ENCODE measurements around the gene EYS.

EYS gene

DNA sequence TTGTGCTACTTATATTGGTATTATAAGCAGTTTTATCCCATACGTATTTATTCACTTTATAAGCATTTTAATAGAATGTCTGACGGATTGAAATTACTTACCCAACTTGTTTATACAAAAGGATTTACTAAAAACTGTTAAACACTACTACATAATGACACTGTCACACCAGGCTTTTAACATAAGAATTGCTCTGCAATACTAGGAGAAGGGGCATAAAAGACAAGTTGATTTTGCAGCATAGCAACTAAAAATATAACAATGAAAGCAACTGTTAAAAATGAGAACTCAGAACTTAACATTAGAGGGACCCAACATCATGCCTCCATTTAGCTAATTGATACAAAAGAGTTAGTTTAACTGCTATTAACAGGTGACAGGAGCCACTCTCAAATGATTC, 1076.1 kb downstream of the EYS start:
- DNase-seq = no peak

DNA sequence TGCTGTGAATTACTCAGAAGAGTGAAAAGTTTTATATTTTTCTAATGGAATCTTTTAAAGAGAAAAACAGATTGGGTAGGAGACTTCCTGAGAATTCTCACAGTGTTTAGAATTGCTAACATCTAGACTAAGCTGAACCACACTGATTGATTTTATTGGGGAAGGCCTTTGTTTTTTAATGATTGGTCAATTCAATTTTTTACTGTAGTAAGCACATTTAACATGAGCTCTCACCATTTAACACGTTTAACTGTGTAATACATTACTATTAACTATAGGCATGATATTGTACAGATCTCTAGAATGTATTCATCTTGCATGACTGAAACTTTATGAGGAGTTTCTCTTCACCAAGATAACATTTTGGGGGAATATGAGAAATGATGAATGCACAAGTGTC, 1084.1 kb downstream of the EYS start:
- no peak for DNase-seq

DNA sequence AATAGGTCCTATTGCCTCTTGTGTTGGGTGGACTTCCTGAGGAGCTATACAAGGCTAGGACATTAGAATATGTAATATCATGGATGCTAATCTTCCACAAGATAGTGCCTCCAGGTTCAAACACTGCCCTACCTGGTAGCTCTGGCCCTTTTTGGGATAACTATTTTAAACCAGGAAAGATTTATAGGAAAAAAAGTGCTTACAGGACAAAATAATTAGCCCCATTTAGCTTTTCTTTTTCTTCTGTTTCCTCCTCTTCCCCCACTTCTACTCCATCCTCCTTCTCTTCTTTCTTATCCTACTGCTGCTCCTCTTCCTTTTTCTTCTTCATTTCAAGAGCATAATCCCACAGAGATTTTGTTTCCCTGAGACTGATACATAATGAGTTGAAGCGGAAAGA, 1104.0 kb downstream of the EYS start:
- DNase-seq = no peak

DNA sequence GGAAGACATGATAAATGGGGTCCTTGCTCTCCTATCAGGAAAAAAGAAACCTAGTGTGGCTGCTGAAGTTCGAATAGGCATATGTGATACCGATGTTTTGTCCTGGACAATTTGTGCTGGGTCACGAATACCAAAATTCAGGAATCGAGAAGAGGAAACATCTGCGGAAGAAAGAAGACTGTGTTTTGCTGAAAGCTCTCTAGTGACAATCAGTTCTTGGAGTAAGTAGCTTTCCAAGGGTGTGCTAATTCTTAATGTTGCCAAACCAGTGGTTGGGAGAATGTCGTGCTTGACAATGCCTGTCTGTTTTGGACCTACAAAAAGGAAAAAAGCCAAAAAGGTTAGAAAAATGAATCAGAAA, 1115.4 kb downstream of the EYS start:
- DNase-seq = no peak

DNA sequence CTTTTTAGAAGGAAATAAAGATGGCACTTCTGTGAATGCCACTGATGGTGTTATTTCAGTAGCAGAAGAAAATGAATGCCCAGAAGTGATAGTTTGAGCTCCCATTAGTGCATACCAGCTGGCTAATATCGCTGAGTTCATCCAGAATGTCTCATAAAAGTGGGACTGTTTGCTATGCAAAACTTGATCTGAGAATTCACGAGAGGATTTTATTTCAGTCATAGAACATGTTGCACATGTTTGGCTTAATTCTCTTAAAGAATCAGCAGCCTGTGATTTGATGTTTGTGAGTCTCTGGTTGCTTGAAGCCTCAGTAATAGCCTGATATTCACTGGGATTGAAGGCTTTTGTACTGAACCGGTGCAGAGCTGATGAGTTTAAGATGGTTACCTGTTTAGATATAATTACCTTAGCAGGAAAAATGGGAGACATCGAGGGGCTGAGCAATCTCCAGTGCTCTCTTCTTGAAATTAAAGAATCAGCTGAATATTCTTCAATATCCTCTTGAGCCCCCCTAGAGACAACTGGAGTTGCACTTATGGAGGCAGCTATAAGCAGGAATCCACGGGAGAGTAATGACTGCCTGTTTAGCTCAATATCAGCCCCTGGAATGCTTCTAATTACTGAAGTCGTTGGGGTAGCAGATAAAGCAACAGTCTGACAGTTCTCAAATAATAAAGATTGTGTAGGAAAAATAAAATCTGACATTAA, 1115.9 kb downstream of the EYS start:
- peak in 1 of 58 donors; percentile 7 for DNase-seq

DNA sequence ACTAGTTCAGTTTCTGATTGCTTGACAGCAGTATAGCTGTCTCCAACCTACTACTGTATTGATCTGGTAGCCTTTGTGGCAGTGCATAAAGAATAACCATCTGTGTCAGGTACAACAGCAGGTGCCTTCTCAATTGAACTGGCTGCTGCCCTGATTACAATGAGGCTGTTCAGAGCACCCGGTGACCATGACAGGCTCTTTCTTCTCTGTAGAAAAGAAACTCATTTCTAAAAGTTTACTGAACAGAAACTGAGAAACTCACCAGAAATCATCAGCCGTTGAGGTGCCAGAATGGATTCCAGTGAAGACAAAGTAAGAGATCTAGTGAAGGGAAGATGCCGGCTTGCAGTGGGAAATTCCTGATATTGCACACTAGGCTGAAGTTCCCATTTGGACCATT, 1117.1 kb downstream of the EYS start:
- DNase-seq = no peak

DNA sequence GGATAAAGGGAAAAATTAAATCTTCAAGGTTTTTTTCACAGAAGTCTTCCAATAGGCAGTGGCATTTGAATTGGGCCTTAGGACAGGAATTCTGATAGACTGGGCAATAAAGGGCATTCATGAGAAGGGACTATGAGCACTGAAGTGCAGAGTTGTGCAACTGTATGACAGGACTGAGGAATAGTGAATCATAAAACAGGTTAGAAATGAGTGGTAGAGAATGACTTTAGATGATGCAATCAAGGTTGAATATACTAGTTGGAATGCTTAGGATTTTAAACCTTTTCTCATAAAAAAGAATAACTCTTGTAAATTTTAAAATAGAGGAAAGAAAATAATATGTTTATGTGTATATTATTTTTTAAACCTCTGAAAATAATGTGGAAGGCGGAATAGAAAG, 1126.7 kb downstream of the EYS start:
- no peak for DNase-seq

DNA sequence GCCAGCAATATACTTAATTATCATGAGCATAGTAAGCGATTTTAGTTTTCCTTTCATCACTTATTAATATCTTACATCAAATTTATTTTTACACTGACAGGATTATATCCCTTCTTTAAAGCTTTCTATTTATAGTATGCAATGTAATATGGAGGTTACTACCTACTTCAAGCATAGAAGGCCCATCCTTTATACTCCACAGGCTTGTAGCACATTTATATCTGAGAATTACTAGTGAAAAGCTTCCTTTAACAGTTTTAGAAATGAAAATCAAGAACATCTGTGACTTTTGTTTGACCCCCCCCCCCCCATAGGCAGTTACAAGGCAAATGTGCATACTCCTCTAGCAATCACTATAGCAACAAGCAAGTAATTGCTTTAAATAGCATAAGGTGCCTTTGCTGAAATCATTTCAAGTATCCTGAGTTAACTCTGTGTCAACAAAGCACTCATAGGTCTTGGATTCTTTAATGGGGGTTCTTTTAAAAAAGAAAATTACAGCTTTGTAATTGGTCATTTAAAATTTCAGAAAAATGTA, 1153.7 kb downstream of the EYS start:
- DNase-seq = no peak

DNA sequence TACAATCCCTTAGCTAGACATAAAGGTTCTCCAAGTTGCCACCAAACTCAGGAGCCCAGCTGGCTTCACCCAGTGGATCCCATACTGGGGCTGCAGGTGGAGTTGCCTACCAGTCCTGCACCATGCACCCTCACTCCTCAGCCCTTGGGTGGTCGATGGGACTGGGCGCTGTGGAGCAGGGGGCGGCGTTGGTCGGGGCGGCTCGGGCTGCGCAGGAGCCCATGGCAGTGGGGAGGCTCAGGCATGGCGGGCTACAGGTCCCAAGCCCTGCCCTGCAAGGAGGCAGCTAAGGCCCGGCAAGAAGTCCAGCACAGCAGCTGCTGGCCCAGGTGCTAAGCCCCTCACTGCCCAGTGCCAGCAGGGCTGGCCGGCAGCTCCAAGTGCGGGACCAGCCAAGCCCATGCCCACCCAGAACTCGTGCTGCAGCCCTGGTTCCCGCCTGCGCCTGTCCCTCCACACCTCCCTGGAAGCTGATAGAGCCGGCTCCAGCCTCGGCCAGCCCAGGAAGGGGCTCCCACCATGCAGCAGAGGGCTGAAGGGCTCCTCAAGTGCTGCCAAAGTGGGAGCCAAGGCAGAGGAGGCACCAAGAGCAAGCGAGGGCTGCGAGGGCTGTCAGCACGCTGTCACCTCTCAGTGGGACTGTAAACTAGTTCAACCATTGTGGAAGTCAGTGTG, 1159.3 kb downstream of the EYS start:
- DNase-seq = peak in 1 of 58 donors; percentile 2

DNA sequence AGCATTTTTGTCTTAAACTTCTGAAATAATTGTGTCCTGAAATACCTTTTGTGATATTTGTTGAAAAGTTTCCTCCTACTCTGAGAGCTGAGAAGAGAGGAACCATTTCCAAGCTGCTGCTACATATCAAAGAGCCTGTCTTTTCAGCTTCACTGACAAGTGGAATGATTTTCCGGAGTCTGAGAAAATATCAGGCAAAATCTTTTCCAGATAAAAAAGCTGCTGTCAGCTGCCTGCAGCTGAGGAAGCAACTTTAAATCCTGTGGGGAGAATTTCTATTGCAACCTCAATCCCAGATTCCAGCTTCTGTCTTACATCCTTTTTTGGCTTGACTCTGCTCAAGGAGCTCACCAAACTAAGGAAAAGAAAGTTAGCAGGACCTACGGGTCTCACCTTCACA, 1167.1 kb downstream of the EYS start:
- DNase-seq = no peak

DNA sequence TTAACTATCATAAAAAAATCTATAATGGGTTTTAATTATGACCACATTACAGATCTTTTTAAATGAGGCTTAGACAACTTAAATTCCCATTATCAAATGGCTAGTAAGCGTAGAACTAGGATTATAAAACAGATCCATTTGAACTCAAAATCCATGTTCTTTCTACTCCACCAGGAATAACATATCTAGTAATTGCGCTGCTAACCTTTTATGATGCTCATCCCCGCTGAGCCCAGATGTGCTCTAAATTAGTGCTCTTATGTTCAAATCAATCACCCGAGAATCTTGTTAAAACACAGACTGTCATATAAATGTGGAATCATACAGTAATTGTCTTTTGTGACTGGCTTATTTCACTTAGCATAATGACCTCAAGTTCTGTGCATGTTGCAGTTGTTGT, 1168.3 kb downstream of the EYS start:
- no peak for DNase-seq

DNA sequence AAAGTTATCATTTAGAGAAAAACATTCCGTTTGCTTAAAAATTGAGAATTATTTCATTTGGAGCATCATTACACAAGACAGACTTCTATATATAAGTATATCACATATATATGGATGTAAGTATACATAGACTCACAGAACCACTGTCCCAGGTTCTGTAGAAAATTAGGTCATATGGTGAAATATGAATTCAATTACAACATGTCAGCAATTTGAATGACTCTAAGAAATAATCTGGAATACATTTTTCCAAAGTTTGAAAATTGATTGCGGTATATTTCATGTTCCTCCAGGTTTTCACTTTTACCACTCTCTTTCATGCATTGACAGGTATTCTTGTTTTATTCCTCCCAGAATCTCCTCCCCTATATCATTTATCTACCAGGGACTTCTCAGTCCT, 1179.1 kb downstream of the EYS start:
- DNase-seq = no peak

DNA sequence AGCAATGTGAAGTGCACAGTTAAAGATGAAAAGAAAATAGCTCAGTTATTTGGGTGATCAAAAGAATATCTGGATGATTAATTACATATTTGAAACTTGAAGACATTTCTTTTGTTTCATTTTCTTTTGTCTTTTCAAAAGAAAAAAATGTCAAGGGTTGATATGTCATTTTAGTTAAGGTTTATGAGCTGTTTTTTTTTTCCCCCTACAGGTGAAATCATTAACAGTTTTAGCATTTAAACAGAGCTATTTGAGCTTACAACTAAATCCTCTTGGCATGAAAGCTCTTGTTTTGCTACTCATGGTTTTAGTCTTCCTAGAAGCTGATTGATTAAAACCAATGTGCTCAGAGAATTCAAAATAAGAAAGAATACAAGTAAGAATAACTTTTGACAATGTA, 1184.2 kb downstream of the EYS start:
- no peak for DNase-seq

DNA sequence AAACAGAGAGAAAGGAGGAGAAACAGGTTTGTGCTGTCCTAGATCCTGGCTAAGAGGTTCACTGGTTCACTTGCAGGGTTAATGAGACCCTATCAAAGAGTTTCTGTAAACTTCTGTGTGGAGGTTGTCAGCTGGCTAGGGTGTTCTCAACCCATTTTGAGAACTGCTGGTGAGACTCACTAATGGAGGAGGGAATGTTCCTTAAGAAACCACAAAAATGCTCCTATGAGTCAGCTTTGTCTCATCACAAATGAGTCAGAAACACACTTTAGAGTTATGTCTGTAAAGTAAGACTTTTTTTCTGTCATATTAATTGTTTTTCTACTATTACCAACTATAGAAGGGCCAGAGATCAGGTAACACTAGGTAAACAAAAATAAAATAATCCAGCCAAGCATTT, 1187.0 kb downstream of the EYS start:
- peak in 1 of 58 donors; percentile 23 for DNase-seq

DNA sequence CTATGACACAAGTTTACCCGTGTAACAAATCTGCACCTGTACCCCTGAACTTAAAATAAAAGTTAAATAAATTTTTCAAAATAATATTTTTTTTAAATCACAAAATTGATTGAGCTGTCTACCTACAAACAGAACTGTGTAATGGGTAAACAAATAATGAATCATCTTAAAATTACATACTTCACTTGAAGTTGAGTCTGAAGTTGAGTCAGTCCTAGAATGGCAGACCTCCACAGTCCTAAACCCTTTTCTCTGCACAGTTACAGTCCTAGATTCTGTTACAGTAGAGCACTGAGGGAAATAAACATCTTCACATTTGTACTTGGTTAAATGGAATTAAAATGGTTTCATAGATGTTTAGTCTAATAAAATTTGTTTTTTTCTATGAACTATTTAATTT, 1190.6 kb downstream of the EYS start:
- no peak for DNase-seq

DNA sequence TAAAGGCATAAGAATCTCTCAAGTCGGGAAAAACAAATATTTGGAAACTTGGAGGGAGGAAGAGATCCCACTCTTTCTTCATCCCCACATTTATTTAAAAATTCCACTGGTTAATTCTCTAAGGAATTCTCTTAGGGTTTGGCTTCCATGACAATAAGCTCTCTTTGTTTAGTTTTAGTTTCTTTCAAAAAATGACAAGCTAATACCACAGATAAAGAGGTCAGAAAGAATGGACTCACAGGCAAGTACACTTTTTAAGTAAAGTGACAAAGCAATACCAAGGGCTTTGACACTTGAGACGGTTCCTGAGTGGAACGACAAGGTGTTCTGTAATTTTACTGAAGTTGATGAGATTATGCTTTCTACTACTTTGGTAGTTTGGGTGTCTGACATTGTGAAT, 1199.4 kb downstream of the EYS start:
- DNase-seq = no peak

DNA sequence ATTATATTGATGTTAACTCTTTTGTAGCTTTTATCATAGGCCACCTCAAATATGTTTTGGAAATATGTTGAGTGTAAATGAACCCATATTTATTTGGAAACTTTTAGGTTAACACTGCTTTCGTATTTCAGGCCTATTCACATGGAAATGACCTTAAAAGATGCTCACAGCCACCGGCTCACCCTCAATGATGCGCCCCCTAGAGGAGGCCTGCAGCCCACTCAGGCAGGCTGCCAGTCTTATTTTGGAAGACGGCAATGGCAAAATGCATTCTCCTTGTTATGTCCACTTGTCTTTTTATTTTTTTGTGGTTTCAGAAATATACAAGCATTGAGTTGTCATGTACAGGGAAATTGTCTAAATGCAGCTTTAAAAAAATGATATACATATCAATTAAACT, 1201.7 kb downstream of the EYS start:
- no peak for DNase-seq

DNA sequence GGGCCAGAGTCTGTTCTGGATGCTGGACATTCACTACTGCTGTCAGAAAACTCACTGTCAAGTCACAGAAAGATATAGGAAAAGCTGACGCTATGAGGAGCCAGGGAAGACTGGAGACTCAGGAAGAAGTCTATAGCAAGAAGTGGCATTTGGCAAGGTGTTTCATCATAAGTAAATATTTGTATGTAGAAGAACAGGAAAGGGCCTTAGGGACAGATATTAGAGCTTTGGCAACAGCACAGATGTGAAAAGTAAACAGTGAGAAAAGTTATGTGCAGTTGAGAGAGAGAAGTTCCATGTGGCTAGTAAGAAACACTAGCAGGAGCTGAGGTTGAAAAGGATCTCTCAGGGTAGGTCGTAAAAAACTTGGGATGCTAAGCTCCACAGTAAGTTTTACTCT, 1202.5 kb downstream of the EYS start:
- DNase-seq = no peak

DNA sequence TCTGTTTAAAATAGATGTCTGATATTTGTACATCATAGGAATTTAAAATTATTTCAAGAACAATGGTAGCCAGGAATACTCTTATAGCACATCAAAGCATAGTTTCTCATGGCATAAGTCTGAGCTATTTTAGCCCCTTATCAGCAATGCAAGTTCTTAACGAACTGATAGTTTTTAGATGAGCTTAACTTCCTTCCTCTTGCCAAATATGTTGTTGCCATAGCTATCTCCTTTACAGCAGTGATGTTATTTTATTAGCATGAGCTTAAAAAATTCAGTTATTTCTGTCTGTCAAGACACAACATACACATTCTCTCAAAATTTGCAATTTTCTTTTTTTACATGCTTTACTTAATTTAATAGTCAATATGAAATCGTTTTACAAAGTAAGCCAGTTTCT, 1204.2 kb downstream of the EYS start:
- no peak for DNase-seq

DNA sequence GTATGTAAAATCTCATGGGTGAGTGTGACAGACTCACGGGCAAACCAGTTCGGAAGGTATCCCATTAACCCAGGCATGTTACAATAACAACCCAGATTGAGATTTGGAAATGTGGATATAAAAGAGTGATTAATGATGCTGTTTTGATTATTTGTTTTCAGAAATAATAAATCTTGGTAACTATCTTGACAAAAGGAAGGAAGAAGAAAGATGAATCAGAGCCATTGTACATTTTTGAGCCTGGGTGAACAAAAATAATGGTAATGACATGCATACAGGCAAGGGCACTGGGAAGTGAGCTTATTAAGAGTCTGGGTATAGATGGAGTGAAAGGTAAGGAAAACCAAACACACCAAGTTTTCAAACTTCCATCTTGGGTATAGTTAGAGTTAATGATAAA, 1209.4 kb downstream of the EYS start:
- DNase-seq = no peak

DNA sequence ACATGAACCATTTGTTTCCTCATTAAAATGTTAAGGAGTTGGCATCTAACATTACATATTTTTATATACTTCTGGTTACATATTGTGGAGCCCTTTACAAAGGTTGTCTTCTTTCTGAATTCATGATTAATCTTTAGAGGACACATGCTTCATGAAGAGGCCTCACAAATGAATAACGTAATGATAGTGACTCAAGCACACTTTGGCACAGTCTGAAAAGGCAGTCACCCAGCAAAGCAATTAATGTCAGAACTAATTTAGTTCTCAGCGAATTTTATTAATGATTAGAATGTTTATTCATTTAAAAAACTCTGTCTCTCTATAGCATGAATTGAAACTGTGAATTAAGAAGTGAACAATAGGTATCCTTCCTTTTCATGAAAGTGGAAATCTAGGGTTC, 1217.3 kb downstream of the EYS start:
- DNase-seq = no peak

DNA sequence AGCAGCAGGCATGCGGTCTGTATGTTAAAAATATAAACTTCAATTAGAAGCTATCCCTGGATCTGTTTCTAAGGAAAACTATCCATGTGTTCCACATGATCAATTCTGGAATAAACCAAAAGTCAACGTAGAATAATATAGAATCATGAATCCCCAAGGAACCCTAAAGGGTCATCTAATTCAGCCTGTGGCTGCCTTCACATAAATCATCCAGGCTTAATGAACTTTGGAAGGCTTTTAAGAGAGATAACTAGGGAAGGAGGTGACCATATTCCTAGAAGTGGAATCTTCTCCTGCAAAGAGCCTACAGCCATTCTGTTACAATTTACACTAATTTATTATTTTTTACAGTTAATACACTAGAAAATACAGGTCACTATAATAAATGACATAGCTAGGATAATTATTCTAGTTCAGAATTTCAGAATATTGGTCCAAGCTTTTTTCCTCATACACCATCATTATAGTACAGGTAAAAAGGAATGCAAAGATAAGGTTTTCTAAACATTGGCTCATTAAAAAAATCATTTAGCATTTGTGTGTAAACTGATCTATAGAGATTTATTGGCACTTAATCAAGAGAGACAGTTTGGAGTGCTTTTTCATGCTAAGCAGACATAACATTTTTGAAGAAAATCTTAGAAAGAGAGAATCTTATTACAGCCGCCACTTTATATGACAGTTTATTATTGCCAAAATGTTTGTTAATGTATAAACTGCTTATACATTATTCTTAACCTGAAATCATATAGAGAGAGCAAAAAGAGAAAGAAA, 1220.3 kb downstream of the EYS start:
- no peak for DNase-seq

Data from anterior cingulate cortex (tissue), 58 donors.